Astrocyte (in vitro differentiated cells and primary cell): ENCODE results near the gene IRF1. TPM values are rescaled to one million over a fixed set of nuclear protein-coding genes. Genes with fewer than 3 reads are reported as not detected.

ENCODE experiments used
- DNase-seq: peaks from one replicate; pipeline ENCODE4 v3.0.0-alpha.2; 2010; ENCODE audit warnings: low read depth
- FAIRE-seq: peaks from 2 replicates; lab custom pipeline; 2011; peaks lifted over from hg19 to GRCh38; lab: Jason Lieb, UNC
- H2AFZ ChIP-seq: 2 replicates; pipeline ENCODE4 v1.6.0; 2012; ENCODE audit warnings: low read depth, low read length, inconsistent platforms
- H3K27ac ChIP-seq: 2 replicates; pipeline ENCODE4 v1.5.1; 2011; ENCODE audit warnings: low read depth, low read length, inconsistent platforms
- H3K27me3 ChIP-seq: 2 replicates; pipeline ENCODE4 v1.6.0; 2011; ENCODE audit warnings: low read length, inconsistent platforms; ENCODE audit not compliant: insufficient read depth
- H3K36me3 ChIP-seq: 2 replicates; pipeline ENCODE4 v1.5.1; 2011; ENCODE audit warnings: low read length, inconsistent platforms; ENCODE audit not compliant: insufficient read depth
- H3K4me1 ChIP-seq: 2 replicates; pipeline ENCODE4 v1.5.1; 2011; ENCODE audit warnings: low read length, inconsistent platforms; ENCODE audit not compliant: insufficient read depth
- H3K4me2 ChIP-seq: 2 replicates; pipeline ENCODE4 v1.6.0; 2012; ENCODE audit warnings: low read length, inconsistent platforms
- H3K4me3 ChIP-seq: 2 replicates; pipeline ENCODE4 v1.5.1; 2011; ENCODE audit warnings: low read depth, mild to moderate bottlenecking, low read length, inconsistent platforms; ENCODE audit not compliant: insufficient read depth
- H3K79me2 ChIP-seq: 2 replicates; pipeline ENCODE4 v1.6.0; 2012; ENCODE audit warnings: mild to moderate bottlenecking, low read length, inconsistent platforms; ENCODE audit not compliant: insufficient read depth
- H3K9ac ChIP-seq: 2 replicates; pipeline ENCODE4 v1.6.0; 2012; ENCODE audit warnings: mild to moderate bottlenecking, low read length, inconsistent platforms
- H3K9me3 ChIP-seq: 2 replicates; pipeline ENCODE4 v1.5.1; 2012; ENCODE audit warnings: low read depth, mild to moderate bottlenecking, low read length, inconsistent platforms; ENCODE audit not compliant: insufficient read depth
- H4K20me1 ChIP-seq: 2 replicates; pipeline ENCODE4 v1.6.0; 2012; ENCODE audit warnings: low read length, inconsistent platforms; ENCODE audit not compliant: insufficient read depth
- H3K27ac Mint-ChIP-seq: one replicate; pipeline ENCODE4 v1.8.0; 2021; ENCODE audit warnings: mild to moderate bottlenecking, mixed read lengths; ENCODE audit not compliant: unreplicated experiment
- H3K27me3 Mint-ChIP-seq: one replicate; pipeline ENCODE4 v1.8.0; 2021; ENCODE audit warnings: low read depth, mixed read lengths; ENCODE audit not compliant: unreplicated experiment
- H3K36me3 Mint-ChIP-seq: one replicate; pipeline ENCODE4 v1.8.0; 2021; ENCODE audit warnings: low read depth, mixed read lengths; ENCODE audit not compliant: unreplicated experiment
- H3K4me1 Mint-ChIP-seq: one replicate; pipeline ENCODE4 v1.8.0; 2021; ENCODE audit warnings: low read depth, mixed read lengths; ENCODE audit not compliant: unreplicated experiment
- H3K4me3 Mint-ChIP-seq: one replicate; pipeline ENCODE4 v1.8.0; 2021; ENCODE audit warnings: mild to moderate bottlenecking, moderate library complexity, mixed read lengths; ENCODE audit not compliant: unreplicated experiment
- H3K9me3 Mint-ChIP-seq: one replicate; pipeline ENCODE4 v1.8.0; 2021; ENCODE audit warnings: mild to moderate bottlenecking, mixed read lengths; ENCODE audit not compliant: unreplicated experiment
- EZH2 ChIP-seq: IDR thresholded peaks from 2 replicates; pipeline ENCODE4 v1.6.1; 2012; ENCODE audit warnings: mild to moderate bottlenecking, low read length, inconsistent platforms; ENCODE audit not compliant: insufficient read depth
- total RNA-seq: library from RNA; stranded (reverse); gene quantifications from 2 replicates; pipeline ENCODE4 v1.2.1, GENCODE V29; 2021
- TF ChIP-seq, protein P1 (sequence below): IDR thresholded peaks from 2 replicates; pipeline ENCODE4 v1.5.1; 2011; ENCODE audit warnings: low read depth, mild to moderate bottlenecking, inconsistent platforms, low read length, moderate library complexity; ENCODE audit not compliant: insufficient read depth

Gene IRF1
- total RNA-seq, 1 donor from 2014 or later, result 39.7 TPM

- Histone ChIP-seq H3K27me3 (no peaks in the 10 kb centered on the region), H3K79me2 (no peaks in the 10 kb centered on the region), H3K9ac (no peak overlapping the region), H4K20me1 (no peaks in the 10 kb centered on the region), H2AFZ (no peak overlapping the region), H3K4me3 (no peak overlapping the region), H3K4me1 (no peaks in the 10 kb centered on the region), H3K27ac (no peak overlapping the region), H3K9me3 (no peaks in the 10 kb centered on the region), H3K4me2 (no peak overlapping the region), H3K36me3 (no peaks in the 10 kb centered on the region)
- DNase-seq, result no peak
- H3K27ac Mint-ChIP-seq, result no peak overlapping the region
- H3K4me3 Mint-ChIP-seq, result no peak overlapping the region
- FAIRE-seq, result no peak
- no peak for TF ChIP-seq EZH2
- TF ChIP-seq, protein P1, sequence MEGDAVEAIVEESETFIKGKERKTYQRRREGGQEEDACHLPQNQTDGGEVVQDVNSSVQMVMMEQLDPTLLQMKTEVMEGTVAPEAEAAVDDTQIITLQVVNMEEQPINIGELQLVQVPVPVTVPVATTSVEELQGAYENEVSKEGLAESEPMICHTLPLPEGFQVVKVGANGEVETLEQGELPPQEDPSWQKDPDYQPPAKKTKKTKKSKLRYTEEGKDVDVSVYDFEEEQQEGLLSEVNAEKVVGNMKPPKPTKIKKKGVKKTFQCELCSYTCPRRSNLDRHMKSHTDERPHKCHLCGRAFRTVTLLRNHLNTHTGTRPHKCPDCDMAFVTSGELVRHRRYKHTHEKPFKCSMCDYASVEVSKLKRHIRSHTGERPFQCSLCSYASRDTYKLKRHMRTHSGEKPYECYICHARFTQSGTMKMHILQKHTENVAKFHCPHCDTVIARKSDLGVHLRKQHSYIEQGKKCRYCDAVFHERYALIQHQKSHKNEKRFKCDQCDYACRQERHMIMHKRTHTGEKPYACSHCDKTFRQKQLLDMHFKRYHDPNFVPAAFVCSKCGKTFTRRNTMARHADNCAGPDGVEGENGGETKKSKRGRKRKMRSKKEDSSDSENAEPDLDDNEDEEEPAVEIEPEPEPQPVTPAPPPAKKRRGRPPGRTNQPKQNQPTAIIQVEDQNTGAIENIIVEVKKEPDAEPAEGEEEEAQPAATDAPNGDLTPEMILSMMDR, result no peak
- H3K27me3 Mint-ChIP-seq, result no peaks in the 10 kb centered on the region
- H3K9me3 Mint-ChIP-seq, result peaks cover 14% of the 10 kb centered on the region
- peaks cover 15% of the 10 kb centered on the region for H3K4me1 Mint-ChIP-seq
- peaks cover 42% of the 10 kb centered on the region for H3K36me3 Mint-ChIP-seq
Measured at GRCh38 chr5:132447196-132447595, 43.4 kb downstream of the IRF1 start.

DNA sequence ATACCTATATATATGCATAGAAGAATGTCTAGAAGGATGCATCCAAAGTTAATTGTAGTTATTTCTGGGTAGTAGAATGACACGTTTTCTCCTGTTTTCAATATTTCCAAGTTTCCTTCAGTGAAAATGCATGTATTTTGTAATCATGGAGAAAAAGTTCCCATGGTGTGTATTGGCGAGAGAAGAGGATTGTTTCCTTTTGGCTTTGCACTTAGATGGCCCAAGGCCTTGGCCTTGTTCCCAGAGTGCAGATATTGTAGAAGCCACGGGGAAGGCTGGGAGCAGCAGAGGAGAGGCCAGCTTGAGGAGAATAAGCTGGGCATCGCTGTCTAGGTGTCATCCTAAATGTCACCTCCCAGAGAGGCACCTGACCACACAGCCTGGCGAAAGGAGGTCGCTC, 44.0 kb downstream of the IRF1 start:
- no peak overlapping the region for H3K27ac ChIP-seq
- H2AFZ ChIP-seq, result no peak overlapping the region
- H3K27me3 ChIP-seq, result no peaks in the 10 kb centered on the region
- DNase-seq (peak; percentile 51), FAIRE-seq (no peak)
- TF ChIP-seq, protein P1, result no peak
- TF ChIP-seq EZH2, result no peak
- H4K20me1 ChIP-seq, result no peaks in the 10 kb centered on the region
- Mint-ChIP-seq H3K9me3 (peaks cover 14% of the 10 kb centered on the region), H3K4me3 (no peak overlapping the region), H3K27me3 (no peaks in the 10 kb centered on the region), H3K36me3 (peaks cover 42% of the 10 kb centered on the region), H3K27ac (no peak overlapping the region), H3K4me1 (peaks cover 16% of the 10 kb centered on the region)
- no peak overlapping the region for H3K4me3 ChIP-seq
- no peaks in the 10 kb centered on the region for H3K9me3 ChIP-seq
- no peak overlapping the region for H3K9ac ChIP-seq
- no peak overlapping the region for H3K4me2 ChIP-seq
- no peaks in the 10 kb centered on the region for H3K36me3 ChIP-seq
- H3K4me1 ChIP-seq, result no peaks in the 10 kb centered on the region
- H3K79me2 ChIP-seq, result no peaks in the 10 kb centered on the region

GRCh38 chr5:132445930-132446329, 44.6 kb downstream of the IRF1 start:
- no peak overlapping the region for H2AFZ ChIP-seq
- H3K27me3 ChIP-seq, result no peaks in the 10 kb centered on the region
- H3K79me2 ChIP-seq, result no peaks in the 10 kb centered on the region
- H3K9me3 ChIP-seq, result no peaks in the 10 kb centered on the region
- Mint-ChIP-seq H3K4me3 (no peak overlapping the region), H3K9me3 (peaks cover 14% of the 10 kb centered on the region), H3K4me1 (peaks cover 9% of the 10 kb centered on the region), H3K27ac (no peak overlapping the region), H3K27me3 (no peaks in the 10 kb centered on the region), H3K36me3 (peaks cover 42% of the 10 kb centered on the region)
- no peak for FAIRE-seq
- no peak overlapping the region for H3K9ac ChIP-seq
- no peak overlapping the region for H3K4me2 ChIP-seq
- H3K36me3 ChIP-seq, result no peaks in the 10 kb centered on the region
- no peak overlapping the region for H3K4me3 ChIP-seq
- H3K27ac ChIP-seq, result no peak overlapping the region
- H4K20me1 ChIP-seq, result no peaks in the 10 kb centered on the region
- DNase-seq, result no peak
- H3K4me1 ChIP-seq, result no peaks in the 10 kb centered on the region
- no peak for TF ChIP-seq EZH2
- TF ChIP-seq, protein P1, result no peak
